ENCODE measurements around the gene LRATD1. TPM values are rescaled to one million over a fixed set of nuclear protein-coding genes. Genes with fewer than 3 reads are reported as not detected.

The LRATD1 gene
- total RNA-seq, 1 experiment from 2014 or later = 0.31 TPM

DNA sequence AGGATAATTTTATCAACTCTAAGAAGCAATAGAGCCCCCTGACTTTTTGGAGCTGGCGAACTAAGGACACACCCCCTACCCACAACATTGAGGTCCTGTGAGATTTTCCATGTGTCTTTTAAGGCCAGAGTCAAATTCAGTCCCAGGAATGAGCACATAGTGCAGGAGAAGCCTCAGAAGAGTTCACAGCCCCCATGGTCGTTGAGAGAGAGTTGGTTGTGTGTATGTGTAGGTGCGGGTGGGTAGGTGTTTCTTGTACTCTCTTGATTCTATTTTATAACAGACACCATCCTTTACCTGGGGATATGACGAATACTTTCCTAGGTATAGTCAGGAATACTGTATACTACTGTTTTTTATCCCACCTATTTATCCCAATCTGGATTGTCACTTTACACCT is 8.6 kb downstream of the LRATD1 start:
- no peak overlapping the region for H3K4me3 Mint-ChIP-seq
- no peaks in the 10 kb centered on the region for H4K20me1 ChIP-seq (ENCODE audit: control insufficient read depth, insufficient read depth, insufficient read length)
- H3K23me2 ChIP-seq (ENCODE audit: insufficient read length, low read depth, low read length, poor library complexity, severe bottlenecking) = no peaks in the 10 kb centered on the region
- H3K9me3 Mint-ChIP-seq = no peaks in the 10 kb centered on the region
- no peak overlapping the region for H2BK5ac ChIP-seq (ENCODE audit: insufficient read length, low read length)
- H3K14ac ChIP-seq (ENCODE audit: insufficient read depth, low read length) = no peak overlapping the region
- no peak overlapping the region for H3K23ac ChIP-seq (ENCODE audit: insufficient read length, low read depth, low read length)
- H3K56ac ChIP-seq (ENCODE audit: insufficient read length, low read depth, low read length) = no peak overlapping the region
- no peak overlapping the region for H3K27ac ChIP-seq (ENCODE audit: insufficient read length, low read depth, low read length)
- H2BK20ac ChIP-seq (ENCODE audit: low read depth, low read length, poor library complexity, severe bottlenecking) = no peak overlapping the region
- H3K9me3 ChIP-seq (ENCODE audit: control insufficient read depth, low read depth, low read length) = no peaks in the 10 kb centered on the region
- no peak overlapping the region for H2AFZ ChIP-seq (ENCODE audit: low read length)
- no peak overlapping the region for H3K9ac ChIP-seq (ENCODE audit: extremely low read depth, insufficient read length, low read length)
- H2BK120ac ChIP-seq (ENCODE audit: low read depth, low read length, poor library complexity, severe bottlenecking) = no peak overlapping the region
- H3K27me3 ChIP-seq (ENCODE audit: insufficient read depth, low read length) = no peaks in the 10 kb centered on the region
- no peak overlapping the region for H3K27ac Mint-ChIP-seq
- H3K4me1 Mint-ChIP-seq = peaks cover 2 to 3% of the 10 kb centered on the region in 2 experiments; a peak in 1 of 4 replicates
- H4K91ac ChIP-seq (ENCODE audit: insufficient read length, low read depth, low read length) = no peak overlapping the region
- H4K5ac ChIP-seq (ENCODE audit: insufficient read length, low read depth, low read length) = no peak overlapping the region
- H3K4me2 ChIP-seq (ENCODE audit: insufficient read depth, insufficient read length, low read length) = no peak overlapping the region
- H2BK12ac ChIP-seq (ENCODE audit: insufficient read length, low read depth, low read length) = no peak overlapping the region
- no peaks in the 10 kb centered on the region for H3K36me3 Mint-ChIP-seq (ENCODE audit: insufficient read depth in 1 of 3, low read depth in 3 of 3)
- no peaks in the 10 kb centered on the region for H3K79me1 ChIP-seq (ENCODE audit: insufficient read depth, low read depth, low read length, poor library complexity, severe bottlenecking)
- H3K4me1 ChIP-seq (ENCODE audit: insufficient read depth, low read length) = no peaks in the 10 kb centered on the region
- no peak overlapping the region for H3K18ac ChIP-seq (ENCODE audit: insufficient read length, low read depth, low read length)
- DNase-seq = no peak
- H3K4ac ChIP-seq (ENCODE audit: low read depth, low read length) = no peak overlapping the region
- H2BK15ac ChIP-seq (ENCODE audit: low read depth, low read length) = no peak overlapping the region
- no peak overlapping the region for H3T11ph ChIP-seq (ENCODE audit: low read length)
- no peaks in the 10 kb centered on the region for H3K79me2 ChIP-seq (ENCODE audit: insufficient read depth, low read length)
- TF ChIP-seq CTCF (conservative IDR thresholded peaks at IDR 0.05) = no peak
- H2AK5ac ChIP-seq (ENCODE audit: insufficient read length, low read length) = no peak overlapping the region
- H3K27me3 Mint-ChIP-seq (ENCODE audit: low read depth) = peaks cover 35% of the 10 kb centered on the region
- no CpG with 5 or more reads among the region's 4 CpGs for WGBS (ENCODE audit: extremely low coverage, insufficient read length, low lambda C conversion rate)
- H4K8ac ChIP-seq (replicated peaks; ENCODE audit: insufficient read length, low read depth, low read length) = no peak overlapping the region

All from H9 (cell line).